HG02885 (cell line): Measurements from ENCODE around the gene USP15.

Experiments
- ATAC-seq: cut with Tn5 transposase; IDR thresholded peaks from one replicate; pipeline ENCODE4 v1.9.1; 2021; ENCODE audit warnings: mild to moderate bottlenecking; ENCODE audit not compliant: unreplicated experiment, poor library complexity

Gene USP15

DNA sequence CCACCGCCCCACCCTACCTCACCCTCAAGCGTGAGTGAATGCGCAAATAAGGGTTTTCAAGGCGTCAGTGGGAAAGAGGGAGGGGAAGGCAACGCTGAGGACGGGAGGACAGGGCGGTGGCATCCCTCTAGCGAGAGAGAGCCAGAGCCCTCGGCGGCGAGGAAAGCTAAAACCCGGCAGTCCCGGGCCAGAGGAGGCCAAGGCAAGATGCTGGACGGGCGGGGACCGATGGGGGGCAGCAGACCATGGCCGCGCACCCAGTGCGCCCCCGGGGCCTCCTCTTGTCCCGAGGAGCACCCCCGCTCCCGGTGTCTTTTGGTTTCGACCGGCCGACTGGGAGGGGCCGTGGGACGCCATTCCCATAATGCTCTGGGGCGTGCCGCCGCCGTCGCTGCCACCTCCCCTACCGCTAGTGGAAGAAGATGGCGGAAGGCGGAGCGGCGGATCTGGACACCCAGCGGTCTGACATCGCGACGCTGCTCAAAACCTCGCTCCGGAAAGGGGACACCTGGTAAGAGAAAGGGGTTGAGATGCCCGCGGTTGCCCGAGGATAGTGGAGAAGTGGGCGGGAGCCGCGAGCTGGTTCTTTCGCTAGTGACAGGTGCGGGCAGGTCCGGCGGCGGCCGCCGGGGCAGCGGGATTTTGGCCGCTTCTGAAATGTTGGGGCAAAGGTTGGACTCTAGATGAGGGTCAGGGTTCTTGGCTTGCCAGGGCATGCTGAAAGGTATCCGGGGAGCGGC lies at the start of gene USP15:
Gene USP15 (plus strand): TSS at position 412 of the 740 bp plus-strand sequence. CDS start 11 bp downstream, at position 423.
- peak; percentile 79 for ATAC-seq

DNA sequence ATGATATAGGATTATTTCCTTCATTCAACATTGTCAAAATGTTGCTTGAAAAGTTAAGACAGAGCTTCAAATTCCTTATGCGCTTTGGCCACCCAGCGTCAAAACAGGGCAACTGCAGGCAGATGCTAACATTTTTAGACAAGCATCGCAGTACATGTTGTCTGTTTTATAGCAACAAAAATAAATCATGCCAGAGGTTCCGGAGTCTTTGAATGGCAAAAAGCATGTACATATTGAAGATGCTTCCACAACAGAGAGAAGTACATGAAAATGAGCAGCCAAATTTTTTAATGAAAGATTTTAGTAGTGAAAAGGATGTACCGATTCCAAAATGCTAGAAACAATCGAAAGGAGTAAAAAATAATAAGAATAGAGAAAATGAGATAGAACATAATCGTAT lies 49.8 kb upstream of the USP15 start:
- ATAC-seq, result peak; percentile 88

DNA sequence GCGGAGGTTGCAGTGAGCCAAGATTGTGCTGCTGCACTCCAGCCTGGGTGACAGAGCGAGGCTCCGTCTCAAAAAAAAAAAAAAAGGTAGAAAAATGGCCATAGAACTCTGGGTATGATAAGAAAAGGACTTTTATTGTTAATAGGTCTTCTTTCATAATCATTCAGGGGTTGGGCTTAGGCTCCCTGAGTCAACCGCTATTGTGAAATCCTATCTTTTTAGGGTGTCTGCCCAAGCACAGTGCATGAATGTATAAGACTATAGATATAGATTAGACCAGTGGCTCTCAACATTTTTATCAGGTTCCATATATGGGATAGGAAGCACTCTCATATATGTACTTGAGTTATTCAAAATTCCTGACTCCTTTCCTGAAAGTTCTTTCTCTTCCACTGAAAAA lies 48.7 kb upstream of the USP15 start:
- ATAC-seq, result no peak

DNA sequence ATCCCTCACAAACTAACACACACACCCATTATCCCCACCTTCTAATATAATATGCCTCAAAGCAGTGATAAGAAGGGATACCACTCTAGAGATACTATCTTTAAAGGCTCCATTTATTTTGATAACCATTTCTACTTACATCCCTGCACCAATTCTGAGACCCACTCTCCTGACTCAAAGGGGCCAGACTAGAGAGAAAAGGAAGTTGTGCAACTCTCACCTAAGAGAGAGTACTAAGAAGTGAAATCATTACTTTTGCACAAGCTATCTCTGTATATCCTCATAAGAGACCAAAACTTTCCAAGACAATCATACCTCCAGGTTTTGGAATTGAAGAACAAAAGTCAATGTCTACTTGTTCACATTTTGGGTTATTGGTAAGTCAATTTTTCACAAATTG lies 45.4 kb upstream of the USP15 start:
- no peak for ATAC-seq

DNA sequence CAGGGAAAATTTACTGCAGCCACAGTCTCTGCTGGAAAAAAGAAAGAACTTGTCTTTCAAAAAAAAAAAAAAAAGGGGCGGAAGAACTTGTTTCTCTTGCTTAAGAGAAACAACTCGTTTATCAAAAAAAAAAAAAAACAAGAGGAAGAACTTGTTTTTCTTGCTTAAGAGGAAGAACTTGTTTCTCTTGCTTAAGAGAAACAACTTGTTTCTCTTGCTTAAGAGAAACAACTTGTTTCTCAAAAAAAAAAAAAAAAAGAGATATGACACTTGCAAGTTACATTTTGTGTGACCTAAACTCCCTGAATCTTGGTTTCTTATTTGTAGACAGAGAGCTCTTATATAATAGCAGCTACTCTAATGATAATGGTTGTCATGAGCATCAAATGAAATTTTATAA lies 44.7 kb upstream of the USP15 start:
- ATAC-seq, result no peak

DNA sequence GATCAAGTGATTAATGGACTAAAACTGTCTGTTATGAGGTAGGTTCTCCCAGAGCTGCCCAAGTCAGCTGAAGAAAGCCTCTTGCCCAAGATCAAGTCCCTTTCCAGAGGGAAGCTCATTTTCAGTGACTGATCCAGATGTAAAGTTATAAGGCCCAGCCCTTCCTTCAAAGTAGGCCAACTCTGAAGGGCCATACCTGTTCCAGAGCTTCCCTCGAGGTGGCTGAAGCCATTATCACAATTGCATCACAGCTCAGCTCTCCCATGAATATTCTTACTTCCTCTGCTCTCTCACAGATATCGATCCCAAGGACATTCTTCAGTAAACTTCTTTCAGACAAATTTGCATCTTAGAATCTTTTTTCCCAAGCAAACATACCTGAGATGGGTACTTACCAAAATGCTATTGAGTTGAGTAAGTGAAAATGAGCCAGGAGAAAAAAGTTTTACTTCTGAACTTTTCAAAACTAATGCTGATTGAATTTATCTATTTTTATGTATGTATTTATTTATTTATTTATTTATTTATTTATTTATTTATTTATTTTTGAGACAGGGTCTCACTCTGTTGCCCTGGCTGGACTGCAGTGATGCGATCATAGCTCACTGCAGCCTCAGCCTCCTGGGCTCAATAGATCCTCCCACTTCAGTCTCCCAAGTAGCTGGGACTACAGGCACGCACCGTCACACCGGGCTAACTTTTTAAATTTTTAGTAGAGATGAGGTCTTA lies 42.6 kb upstream of the USP15 start:
- no peak for ATAC-seq

DNA sequence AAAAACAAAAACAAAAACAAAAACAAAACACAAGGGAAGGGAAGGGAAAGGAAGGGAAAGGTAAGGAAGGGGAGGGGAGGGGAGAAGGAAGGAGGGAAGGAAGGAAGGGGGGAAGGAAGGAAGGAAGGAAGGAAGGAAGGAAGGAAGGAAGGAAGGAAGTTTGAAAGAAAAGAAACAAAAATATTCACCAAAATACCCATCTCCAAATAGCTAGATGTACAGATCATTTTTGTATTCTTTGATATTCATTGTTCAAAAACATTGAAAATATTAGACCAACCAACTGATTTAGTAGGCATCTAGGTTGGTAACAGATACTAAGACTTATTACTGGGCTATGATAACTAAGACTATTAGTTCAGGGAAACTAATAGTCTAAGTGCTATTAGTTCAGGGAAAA lies 39.1 kb upstream of the USP15 start:
- ATAC-seq, result no peak

DNA sequence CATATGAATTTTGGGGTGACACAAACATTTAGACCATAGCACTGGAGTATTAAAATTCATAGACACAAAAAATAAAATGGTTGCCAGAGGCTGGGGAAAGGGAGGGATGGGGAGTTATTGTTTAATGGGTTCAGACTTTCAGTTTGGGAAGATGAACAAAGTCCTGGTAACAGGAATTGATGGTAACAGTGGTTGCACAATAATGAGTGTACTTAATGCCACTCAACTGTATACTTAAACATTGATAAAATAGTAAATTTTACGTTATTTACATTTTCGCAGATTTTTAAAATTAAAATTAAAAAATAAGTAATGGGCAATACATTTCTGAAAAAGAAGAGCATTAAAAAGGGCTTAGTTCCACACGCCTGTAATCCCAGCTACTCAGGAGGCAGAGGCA lies 35.6 kb upstream of the USP15 start:
- no peak for ATAC-seq

DNA sequence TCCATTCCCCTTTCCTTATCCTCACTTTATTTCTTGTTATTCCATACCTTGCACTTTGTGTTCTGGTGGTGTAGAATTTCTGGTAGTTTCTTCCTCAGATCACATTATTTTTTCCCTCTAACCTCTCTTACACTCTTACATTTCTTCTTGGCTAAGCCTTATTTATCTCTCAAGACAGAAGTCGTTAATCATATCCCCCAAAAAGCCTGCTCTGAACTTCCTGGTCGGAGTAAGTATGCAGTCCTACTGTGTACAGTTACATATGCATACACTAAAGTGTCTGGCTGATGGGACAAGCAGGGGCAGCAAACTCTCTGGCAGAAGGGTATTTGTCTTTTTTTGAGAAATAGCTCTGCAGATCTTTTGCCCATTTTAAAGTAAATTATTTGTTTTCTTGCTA lies 33.1 kb upstream of the USP15 start:
- no peak for ATAC-seq

DNA sequence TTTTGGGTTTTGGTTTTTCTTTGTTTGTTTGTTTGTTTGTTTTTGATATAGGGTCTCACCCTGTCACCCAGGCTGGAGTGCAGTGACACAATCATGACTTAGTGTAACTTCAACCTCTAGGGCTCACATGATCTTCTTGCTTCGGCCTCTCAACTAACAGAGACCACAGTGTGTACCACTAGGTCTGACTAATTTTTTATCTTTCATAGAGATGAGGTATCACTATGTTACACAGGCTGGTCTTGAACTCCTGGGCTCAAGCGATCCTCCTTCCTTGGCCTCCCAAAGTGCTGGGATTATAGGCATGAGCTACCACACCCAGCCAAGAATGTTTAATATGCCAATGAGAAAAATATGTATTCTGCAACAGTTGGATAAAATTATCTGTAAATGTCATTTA lies 29.6 kb upstream of the USP15 start:
- no peak for ATAC-seq

DNA sequence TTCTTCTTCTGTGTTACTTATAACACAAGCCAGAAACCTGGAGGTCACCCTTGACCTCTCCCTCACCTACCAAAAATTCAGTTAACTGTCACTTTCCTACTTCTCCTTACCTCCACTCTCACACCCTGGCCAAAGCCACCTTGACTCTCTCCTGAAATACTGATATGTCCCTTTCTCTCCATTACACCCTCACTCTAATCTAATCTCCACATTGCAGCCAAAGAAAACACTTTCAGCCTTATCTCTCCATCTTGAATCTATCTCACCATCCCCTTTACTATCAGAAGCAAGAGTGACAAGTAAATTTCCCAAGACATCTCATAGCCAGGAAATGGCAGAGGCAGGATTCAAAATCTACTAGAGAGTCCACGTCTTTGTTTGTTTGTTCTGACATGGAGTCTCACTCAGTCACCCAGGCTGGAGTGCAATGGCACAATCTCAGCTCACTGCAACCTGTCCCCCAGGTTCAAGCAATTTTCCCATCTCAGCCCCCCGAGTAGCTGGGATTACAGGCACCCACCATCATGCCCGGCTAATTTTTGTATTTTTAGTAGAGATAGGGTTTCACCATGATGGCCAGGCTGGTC lies 28.0 kb upstream of the USP15 start:
- ATAC-seq, result no peak

DNA sequence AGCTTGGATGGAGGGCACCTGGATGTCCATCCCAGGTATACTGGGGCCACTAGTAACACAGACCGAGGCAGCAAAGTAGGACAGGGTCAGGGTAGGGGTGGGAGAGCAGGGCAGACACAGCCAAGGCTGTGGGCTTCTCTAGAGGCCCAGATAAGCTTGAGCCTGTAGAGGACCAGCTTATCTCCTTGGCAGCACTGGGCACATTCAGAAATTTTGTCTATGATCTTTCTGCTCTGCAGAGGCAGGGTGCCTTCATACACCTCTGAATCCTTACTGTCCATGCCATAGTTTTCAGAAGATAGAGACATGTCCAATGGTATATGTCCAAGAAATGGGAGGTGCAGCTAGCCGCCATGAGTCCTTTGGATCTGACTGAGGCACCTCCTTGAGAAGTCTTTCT lies 26.4 kb upstream of the USP15 start:
- no peak for ATAC-seq

DNA sequence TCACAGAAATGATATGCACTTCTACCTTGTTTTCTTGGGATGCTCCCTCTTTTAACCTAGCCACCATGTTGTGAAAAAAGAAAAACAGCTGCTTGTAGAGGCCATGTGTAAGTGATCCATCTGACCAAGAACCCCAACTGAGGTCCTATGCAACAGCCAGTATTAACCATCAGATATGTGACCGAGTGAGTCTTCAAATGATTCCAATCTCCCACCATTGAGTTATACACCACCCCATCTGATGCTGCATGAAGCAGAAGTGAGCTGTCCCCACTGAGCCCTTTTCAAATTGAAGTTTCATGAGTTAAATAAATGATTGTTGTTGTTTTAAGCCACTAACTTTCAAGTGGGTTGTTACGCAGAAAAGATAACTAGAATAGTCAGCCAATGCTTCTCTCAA lies 20.6 kb upstream of the USP15 start:
- ATAC-seq, result no peak

DNA sequence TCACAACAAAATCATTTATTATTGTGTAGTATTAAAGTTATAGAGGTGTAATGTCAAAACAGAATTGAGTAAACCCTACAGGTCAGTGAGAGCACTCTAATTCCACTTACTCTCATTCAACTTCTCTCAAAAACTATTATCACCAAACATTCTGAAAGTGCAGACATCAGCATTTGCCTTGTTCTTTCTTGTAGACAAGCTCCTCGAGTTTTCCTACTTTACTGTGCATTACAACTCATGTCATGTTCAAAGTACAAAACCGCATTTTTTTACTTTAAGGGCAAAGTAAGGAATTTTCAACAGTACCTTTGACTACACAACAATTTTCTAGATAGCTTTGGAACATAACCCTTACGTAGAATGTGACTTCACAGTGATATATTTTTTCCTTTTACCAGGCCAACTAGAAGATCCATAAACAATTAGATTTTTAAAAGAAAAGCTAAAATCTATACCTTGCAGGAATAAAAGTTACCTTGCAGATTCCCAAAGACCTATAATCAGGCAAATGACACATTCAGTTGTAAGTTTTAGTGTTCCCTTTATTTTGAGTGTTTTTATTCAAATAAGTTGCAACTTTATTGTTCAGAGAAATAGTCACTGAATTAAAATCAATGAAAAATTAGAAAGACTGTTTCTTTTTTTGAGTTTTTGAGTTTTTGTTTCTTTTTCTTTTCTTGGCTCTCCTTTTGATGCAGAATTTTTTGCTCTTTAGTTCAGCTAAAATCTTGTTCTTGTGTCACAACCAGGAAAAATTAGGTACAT lies 12.7 kb upstream of the USP15 start:
- ATAC-seq, result no peak

DNA sequence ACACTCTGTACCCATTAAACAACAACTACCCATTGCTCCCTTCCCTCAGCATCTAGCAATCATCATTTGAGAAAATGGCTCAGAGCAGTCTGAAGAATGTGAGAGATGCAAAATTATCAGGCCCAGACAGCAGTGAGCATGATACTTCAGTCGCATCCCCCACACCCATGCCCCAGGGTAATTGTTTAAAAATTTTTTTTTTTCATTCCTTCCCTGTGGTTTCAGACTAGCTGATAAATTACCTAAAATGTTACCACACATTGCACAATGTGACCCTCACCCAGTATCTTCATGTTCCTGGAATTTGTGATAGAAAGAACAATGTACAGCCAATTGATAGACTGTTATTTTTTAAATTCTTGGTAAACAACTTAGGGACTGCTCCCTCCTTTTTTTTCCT lies 11.3 kb upstream of the USP15 start:
- ATAC-seq, result no peak

DNA sequence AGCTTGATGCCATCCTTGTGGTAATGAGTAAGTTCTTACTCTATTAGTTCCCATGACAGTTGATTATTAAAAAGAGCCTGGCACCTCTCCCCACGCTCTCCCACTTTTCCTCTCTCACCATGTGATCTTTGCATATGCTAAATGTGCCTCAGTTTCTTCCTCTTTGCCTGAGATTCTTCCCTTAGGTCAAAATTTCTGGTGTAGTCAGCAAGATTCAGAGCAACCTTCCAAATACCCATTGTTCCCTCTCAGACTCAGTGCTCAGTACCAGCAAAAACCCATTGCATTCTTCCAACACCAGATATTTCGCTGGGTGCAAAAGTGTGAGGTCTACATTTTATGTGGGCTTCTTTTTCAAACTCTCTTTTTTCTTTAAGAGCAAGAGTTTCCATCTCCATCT lies 10.8 kb upstream of the USP15 start:
- no peak for ATAC-seq

DNA sequence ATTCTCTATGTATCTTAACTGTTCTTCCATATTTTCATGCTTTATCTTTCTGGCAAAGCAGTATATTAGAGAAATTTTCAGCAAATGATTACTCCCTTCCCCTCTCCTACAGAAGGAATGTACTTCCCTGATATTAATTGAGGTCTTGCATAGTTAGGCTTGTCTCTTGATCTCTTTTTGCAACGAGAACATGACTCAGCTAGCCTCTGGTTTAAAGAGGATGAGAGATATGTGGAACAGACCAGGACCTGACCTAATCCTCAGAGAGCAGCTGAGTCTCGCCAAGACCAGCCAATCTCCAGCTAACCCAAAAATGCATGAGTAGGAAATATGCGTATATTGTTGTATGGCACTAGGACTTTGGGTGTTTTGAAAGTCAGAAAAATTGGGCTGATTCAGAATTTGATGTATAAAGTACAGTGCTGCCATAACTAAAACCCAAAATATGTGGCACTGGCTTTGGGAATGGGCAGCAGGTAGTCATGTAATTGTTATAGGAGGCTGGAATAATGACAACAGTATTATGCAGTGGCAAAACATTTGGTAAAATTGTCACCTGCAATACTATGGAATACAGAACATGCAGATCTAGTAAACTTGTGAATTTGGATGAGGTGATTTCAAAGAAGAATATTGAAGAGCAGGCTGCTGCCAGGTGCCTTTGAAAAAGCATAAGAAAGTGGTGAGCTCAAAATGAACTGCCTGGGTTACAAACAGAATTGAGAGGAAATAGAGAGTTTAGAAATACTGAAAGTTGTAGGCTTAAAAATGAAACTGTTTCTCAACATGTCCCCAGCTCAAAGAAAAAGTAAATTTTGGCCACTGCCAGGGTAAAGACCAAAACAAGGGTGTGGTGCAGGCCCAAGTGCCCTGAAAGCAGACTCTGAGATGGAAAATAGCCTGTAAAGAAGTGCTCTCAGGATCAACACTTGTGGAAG lies 9.3 kb upstream of the USP15 start:
- ATAC-seq, result peak; percentile 98

DNA sequence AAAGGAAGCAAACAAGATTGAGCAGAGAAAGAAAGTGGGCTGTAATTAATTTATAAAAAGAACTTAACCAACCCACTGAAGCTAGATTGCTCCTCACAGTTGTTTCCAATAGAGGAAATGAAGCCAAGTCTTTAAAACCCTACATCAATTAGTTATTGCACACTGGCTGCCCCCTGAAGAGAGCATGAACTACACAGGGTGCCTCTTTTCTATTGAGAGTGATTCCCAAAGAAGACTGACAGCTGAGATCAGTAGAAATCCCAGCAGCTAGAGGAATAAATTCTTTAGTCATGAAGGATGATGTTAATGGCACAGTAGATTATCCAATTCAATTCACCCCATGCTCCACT lies 8.6 kb upstream of the USP15 start:
- ATAC-seq, result peak; percentile 34

DNA sequence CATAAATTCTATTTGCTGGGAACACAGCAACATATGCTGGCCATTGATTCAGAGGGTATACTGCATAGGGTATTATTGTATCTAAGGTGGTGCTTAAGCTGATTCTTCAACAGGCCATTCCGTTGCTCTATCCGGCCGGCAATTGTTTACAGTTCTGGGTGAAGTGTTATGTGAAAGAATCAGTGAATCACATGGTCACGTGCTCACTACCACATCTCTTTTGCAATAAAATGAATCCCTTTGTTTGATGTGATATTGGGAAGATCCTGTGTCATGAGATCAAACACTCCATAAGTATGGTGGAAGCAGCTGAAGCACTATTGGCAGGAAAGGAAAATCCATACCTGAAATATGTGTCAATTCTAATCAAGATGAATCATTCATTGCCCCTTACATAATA lies 7.6 kb upstream of the USP15 start:
- no peak for ATAC-seq

DNA sequence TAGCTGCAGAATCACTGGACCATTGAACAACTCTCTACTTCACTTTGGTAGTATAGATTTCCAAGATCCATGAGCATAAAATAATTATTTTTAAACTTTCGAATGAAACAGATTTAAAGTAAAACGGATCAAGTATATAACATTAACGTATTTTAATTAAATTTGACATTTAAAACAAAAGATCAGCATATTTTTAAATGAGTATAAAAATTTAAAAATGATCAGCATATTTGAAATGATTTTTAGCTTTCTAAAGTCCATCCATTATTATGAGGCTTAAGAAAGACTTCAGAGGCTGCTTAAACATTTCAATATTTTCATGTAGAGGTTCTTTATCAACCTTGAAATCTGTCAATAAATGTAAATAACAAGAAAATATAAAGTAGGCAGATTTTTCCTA lies 5.2 kb upstream of the USP15 start:
- ATAC-seq, result no peak
